HepG2 (cell line): Measurements from ENCODE around the gene IGF2.

Source experiments
- ARID3A ChIP-seq: IDR thresholded peaks from 2 replicates; pipeline ENCODE4 v1.6.1; 2012; ENCODE audit warnings: low read depth, low read length, improper control_type of control experiment
- CREBL2 ChIP-seq: sonication (generic); formaldehyde crosslinking; IDR thresholded peaks from 2 replicates; pipeline ENCODE4 v1.8.1; 2023; ENCODE audit warnings: missing genetic modification reagents, mild to moderate bottlenecking, borderline replicate concordance
- CTCF ChIP-seq: sonication (generic); formaldehyde crosslinking; IDR thresholded peaks from 2 replicates; pipeline ENCODE4 v1.5.0; 2020; ENCODE audit warnings: mild to moderate bottlenecking, missing genetic modification reagents, moderate library complexity
- HMGXB3 ChIP-seq: sonication (generic); formaldehyde crosslinking; IDR thresholded peaks from 2 replicates; pipeline ENCODE4 v1.4.0; 2020; ENCODE audit warnings: missing genetic modification reagents, borderline replicate concordance
- MAFK ChIP-seq, 2 experiments: IDR thresholded peaks in 1 of 2; conservative IDR thresholded peaks in 1 of 2; 2 replicates each; pipeline ENCODE4 v1.6.1; 2011; ENCODE audit warnings: improper control_type of control experiment in 2 of 2, low read length in 2 of 2
- MIER3 ChIP-seq: IDR thresholded peaks from 2 replicates; pipeline ENCODE4 v1.6.1; 2016; ENCODE audit warnings: missing compliant biosample characterization, borderline replicate concordance
- POLR2AphosphoS5 ChIP-seq: IDR thresholded peaks from 2 replicates; pipeline ENCODE4 v1.6.1; 2012; ENCODE audit warnings: low read depth, low read length
- ZFP36 ChIP-seq: fragments of 150-350 bp; IDR thresholded peaks from 2 replicates; pipeline ENCODE4 v1.6.1; 2018; ENCODE audit warnings: borderline replicate concordance, low read length, low read depth; ENCODE audit not compliant: partially characterized antibody
- ZNF513 ChIP-seq: sonication (generic); formaldehyde crosslinking; conservative IDR thresholded peaks from 2 replicates; pipeline ENCODE4 v1.5.0; 2020; ENCODE audit warnings: missing genetic modification reagents

GRCh38 chr11:2092464-2092910 is 46.7 kb downstream of the IGF2 start:
- TF ChIP-seq ZFP36 = no peak
- no peak for TF ChIP-seq POLR2AphosphoS5
- TF ChIP-seq HMGXB3 = no peak
- no peak for TF ChIP-seq ZNF513 (CRISPR knock-in tag)
- TF ChIP-seq CREBL2 (CRISPR knock-in tag) = no peak
- no peak for TF ChIP-seq MIER3 (CRISPR knock-in tag)
- no peak for TF ChIP-seq MAFK (conservative IDR thresholded peaks at IDR 0.05 in 1 of 2, IDR thresholded peaks at IDR 0.05 in 1 of 2; ENCODE audit: low read length in 2 of 2)
- TF ChIP-seq ARID3A = no peak
- no peak for TF ChIP-seq CTCF (CRISPR knock-in tag)
